Measurements from ENCODE around the gene RHBDL3. TPM values are rescaled to one million over a fixed set of nuclear protein-coding genes. Genes with fewer than 3 reads are reported as not detected.

Gene RHBDL3
- total and polyA plus RNA-seq, 2 of the 8 experiments (the other 6 are each of a cell fraction or from before 2014, with no cell fraction given) = 9.6 to 12.2 TPM

- CTCF ChIA-PET (ENCODE audit: partially characterized antibody) = no interaction called here
Measured at GRCh38 chr17:32222621-32223020, 43.0 kb upstream of the RHBDL3 start.

More at GRCh38 chr17:32222621-32223020, 43.0 kb upstream of the RHBDL3 start:
- H3K23ac ChIP-seq (ENCODE audit: insufficient read length) = no peak overlapping the region
- H2BK5ac ChIP-seq (ENCODE audit: low read depth, low read length) = no peak overlapping the region
- H3K27me3 ChIP-seq (replicated peaks in 1 of 4; ENCODE audit: control insufficient read depth in 3 of 4, extremely low read depth in 1 of 4, insufficient read depth in 3 of 4, low read length in 3 of 4) = no peaks in the 10 kb centered on the region
- no peak for TF ChIP-seq SIRT6 (IDR thresholded peaks at IDR 0.05; ENCODE audit: low read length)
- TF ChIP-seq E2F6 (IDR thresholded peaks at IDR 0.05) = no peak
- no peak for TF ChIP-seq SRF (IDR thresholded peaks at IDR 0.05; ENCODE audit: low read depth, low read length)
- no peaks in the 10 kb centered on the region for H3K23me2 ChIP-seq (ENCODE audit: low read depth, low read length)
- no peak overlapping the region for H2AFZ ChIP-seq (ENCODE audit: low read length)
- no peak overlapping the region for H3K27ac ChIP-seq (ENCODE audit: low read depth, low read length)
- no peaks in the 10 kb centered on the region for H3K79me1 ChIP-seq (ENCODE audit: low read depth, low read length)
- no peak overlapping the region for H3K9ac ChIP-seq (replicated peaks in 1 of 4; ENCODE audit: extremely low read depth in 1 of 4, low read depth in 3 of 4, low read length in 3 of 4)
- POLR2A ChIA-PET (ENCODE audit: partially characterized antibody) = no interaction called here
- H3K4me1 ChIP-seq (replicated peaks in 1 of 4; ENCODE audit: control insufficient read depth in 3 of 4, insufficient read depth in 4 of 4, low read length in 3 of 4) = peaks cover 0 to 5% (median under 1%) of the 10 kb centered on the region in 4 experiments; a peak in 2 of 7 replicates
- no peak for FAIRE-seq
- H2BK120ac ChIP-seq (replicated peaks; ENCODE audit: low read depth, low read length) = no peak overlapping the region
- no peaks in the 10 kb centered on the region for H3K79me2 ChIP-seq (ENCODE audit: control insufficient read depth in 1 of 2, insufficient read depth in 2 of 2, low read length in 2 of 2)
- H4K91ac ChIP-seq (replicated peaks; ENCODE audit: insufficient read length, low read length) = no peak overlapping the region
- H3K4ac ChIP-seq (replicated peaks; ENCODE audit: insufficient read length, low read depth, low read length) = no peak overlapping the region
- H3K4me3 ChIP-seq (ENCODE audit: extremely low read depth in 1 of 4, insufficient read depth in 2 of 4, low read depth in 3 of 4, low read length in 4 of 4) = no peak overlapping the region
- no peak overlapping the region for H2BK12ac ChIP-seq (ENCODE audit: low read depth, low read length)
- H3K9me3 ChIP-seq (ENCODE audit: insufficient read depth in 2 of 2, low read depth in 1 of 2, low read length in 1 of 2) = no peaks in the 10 kb centered on the region
- no peak overlapping the region for H3K4me2 ChIP-seq (ENCODE audit: insufficient read depth in 1 of 2, low read depth in 2 of 2, low read length in 2 of 2)
- no peak overlapping the region for H3K14ac ChIP-seq (ENCODE audit: insufficient read length)
- DNase-seq (ENCODE audit: low read depth in 1 of 2, low spot score in 2 of 2) = no peak
- H2AK5ac ChIP-seq (ENCODE audit: low read depth, low read length) = no peak overlapping the region
- no peak overlapping the region for H2BK20ac ChIP-seq (ENCODE audit: low read length)
- no peak overlapping the region for H3K56ac ChIP-seq (replicated peaks; ENCODE audit: insufficient read length, low read depth, low read length)
- no peak overlapping the region for H4K8ac ChIP-seq (ENCODE audit: extremely low read depth, insufficient read depth, low read length)
- WGBS, 2 experiments (ENCODE audit: extremely low coverage in 1 of 2, insufficient coverage in 1 of 2, insufficient read length in 1 of 2, insufficient replicate concordance in 2 of 2, low coverage in 1 of 2, low lambda C conversion rate in 2 of 2, missing lambda C conversion rate in 1 of 2) = 80% methylated on average over 3 of the region's 3 CpGs; no CpG with 5 or more reads in 1 of the 2 experiments
- H2BK15ac ChIP-seq (ENCODE audit: low read length) = no peak overlapping the region
- no peaks in the 10 kb centered on the region for H3K36me3 ChIP-seq (ENCODE audit: control insufficient read depth in 2 of 4, insufficient read depth in 4 of 4, low read length in 3 of 4)
- H3K18ac ChIP-seq (ENCODE audit: extremely low read depth, low read length) = no peak overlapping the region
- no peak overlapping the region for H4K5ac ChIP-seq (ENCODE audit: insufficient read length, low read depth, low read length)
- H4K20me1 ChIP-seq (replicated peaks in 1 of 2; ENCODE audit: control insufficient read depth in 1 of 2, insufficient read depth in 2 of 2, low read length in 2 of 2) = no peaks in the 10 kb centered on the region
